Mesenteric fat pad (tissue), 1 donor: ENCODE data around the gene PRKAR1B. TPM values are rescaled to one million over a fixed set of nuclear protein-coding genes. Genes with fewer than 3 reads are reported as not detected.

Experiments used
- DNase-seq: peaks from one replicate; pipeline ENCODE4 v3.0.0-alpha.2; 2020; ENCODE audit warnings: low spot score
- total RNA-seq: library from RNA; stranded (reverse); fragmentation: NEBNext Ultra II Directional; extraction: Animal tissue kit (Norgen Biotek cat#: 25700); gene quantifications from one replicate; pipeline ENCODE4 v1.2.1, GENCODE V29; 2021
- donor health status: DM: yes; HTN: yes; CAD: no.

Gene PRKAR1B
- total RNA-seq, 1 donor from 2014 or later = 11.7 TPM

DNA sequence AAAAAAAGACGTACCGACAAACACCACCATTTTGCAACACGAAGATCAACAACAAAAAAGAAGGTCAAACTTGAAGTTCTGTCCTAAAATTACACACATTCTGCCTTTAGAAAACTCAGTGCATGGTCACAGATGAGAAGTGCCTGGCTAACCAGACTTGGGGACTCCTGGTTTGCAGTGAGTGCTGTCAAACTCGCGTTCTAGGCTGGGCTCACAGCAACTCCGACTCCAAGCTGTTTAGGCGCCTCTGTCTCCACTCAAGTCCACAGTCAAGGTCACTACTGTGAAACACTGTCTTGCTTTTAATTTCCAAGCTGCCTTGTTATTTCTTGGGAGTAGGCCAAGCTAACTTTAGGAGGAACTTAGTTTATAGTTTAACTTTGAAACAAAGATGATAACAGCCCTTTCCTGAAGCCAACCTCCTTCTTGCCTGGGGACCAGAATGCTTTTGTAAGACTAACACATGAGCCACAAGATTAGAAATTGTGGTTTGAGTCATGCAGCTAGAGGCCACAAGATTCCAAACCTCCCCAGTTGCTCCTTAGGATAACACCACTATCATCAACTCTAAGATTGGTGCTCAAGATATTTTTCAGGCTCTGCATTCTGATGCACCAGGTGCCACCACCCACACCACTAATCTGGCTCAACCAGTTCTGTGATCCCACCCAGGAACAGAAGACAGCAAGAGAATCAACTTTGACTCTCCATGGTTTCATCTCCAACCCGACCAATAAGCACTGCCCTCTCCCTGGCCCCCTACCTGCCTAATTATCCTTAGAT lies 1.7 kb downstream of the PRKAR1B start:
- no peak for DNase-seq

- no peak for DNase-seq
Measured at GRCh38 chr7:724298-724697, 2.8 kb downstream of the PRKAR1B start.

DNA sequence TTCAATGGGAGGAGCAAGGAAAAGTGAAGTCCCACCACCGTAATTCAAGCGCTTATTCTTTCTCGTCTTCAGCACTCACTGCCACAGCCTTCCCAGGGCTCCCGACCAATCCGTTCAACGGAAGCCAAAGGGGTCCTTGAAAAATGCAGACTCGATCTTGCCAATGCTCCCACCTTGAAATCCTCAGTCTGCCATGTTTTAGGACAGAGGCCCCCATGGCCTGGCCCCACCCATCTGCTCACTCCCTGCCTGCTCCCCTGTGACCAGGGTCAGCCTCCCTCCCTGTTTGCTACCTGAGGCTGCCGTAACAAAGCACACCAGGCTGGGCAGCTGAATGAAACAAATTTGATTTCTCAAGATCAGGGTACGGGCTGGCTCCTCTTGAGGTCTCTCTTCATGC lies 3.5 kb downstream of the PRKAR1B start:
- no peak for DNase-seq

- no peak for DNase-seq
Measured at GRCh38 chr7:721619-722248, 5.3 kb downstream of the PRKAR1B start.

DNA sequence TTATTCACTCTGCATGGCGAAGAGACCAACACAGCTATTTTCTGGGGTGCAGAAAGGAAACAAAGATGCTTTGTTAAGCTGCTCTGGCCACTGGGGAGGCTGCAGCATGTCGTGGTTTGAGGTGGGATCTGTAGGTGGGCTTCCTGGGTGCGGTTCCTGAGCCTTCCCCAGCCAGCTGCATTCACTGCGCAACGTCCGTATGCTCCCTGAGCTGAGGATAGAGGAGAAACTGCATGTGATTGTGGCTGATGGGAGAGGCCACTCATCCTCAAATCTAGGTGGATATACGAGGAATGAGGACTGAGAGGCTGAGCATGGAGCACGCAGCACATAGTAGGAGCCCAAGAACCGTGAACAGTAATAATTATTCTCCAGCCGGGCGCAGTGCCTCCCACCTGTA lies 10.4 kb downstream of the PRKAR1B start:
- DNase-seq = no peak

DNA sequence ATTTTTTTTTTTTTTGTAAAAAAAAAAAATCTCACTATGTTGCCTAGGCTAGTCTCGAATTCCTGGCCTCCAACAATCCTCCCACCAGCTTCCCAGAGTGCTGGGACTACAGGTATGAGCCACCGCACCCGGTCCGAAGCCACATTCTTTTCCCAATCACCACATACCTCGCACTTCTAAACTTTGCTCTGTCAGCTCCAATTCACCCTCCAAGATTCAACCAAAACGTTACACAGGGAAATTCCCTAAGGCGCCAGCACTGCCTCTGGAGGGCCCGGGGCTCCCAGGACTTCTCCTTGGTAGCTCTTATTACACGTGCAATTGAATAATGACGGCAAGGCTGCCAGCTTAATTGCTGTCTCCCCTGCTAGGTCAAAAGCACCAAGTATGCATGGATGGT lies 10.9 kb downstream of the PRKAR1B start:
- peak; percentile 72 for DNase-seq

DNA sequence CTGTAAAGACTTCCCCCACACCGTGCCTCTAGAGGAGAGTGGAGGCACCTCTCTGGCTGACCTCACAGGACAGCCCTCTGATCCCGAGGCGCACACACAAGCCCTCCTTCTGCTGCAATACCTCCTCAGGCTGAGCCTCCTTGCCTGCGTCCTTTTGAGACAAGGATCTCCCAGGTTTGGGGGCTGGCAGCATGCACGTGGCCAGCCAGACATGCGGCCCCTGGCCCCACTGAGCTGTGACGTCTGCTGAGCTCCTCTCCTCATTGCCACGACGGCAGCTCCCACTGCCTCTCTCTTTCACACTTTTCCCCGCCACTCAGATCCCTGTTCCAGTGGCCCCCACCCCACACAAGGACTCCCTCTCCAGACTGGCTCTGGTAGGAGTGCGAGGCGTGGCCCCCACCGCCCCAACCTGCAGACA lies 12.8 kb downstream of the PRKAR1B start:
- peak; percentile 55 for DNase-seq

DNA sequence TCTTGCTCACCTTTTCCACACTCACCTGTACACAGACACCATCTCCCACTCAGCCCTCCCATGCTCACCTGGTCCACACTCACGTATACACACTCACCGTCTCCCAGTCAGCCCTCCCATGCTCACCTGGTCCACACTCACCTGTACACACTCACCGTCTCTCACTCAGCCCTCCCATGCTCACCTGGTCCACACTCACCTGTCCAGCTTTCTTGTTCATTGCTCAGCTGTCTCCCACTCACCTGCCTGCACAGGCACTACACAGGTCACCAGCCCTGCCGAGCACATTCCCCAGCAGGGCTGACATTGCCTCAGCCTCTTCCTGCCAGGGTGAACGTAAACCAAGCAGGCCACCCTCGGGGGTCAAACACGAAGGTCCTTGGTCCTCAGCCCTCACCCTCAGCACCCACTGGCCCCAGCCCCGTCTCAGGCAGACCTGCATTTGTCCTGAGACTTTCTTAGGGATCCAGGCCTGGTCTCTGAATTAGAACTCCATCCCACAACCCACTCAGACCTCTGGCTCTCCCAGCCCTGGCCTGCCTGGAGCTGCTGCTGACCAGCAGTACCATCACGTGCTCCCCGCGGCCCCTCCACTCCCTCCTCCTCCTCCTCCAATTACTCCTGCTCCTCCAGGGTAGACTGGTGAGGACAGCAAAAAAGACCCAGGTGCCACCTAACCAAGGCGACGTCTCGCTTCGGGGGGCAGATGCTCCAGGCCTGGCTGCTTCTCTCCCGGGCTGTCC lies 13.4 kb downstream of the PRKAR1B start:
- peak; percentile 85 for DNase-seq

DNA sequence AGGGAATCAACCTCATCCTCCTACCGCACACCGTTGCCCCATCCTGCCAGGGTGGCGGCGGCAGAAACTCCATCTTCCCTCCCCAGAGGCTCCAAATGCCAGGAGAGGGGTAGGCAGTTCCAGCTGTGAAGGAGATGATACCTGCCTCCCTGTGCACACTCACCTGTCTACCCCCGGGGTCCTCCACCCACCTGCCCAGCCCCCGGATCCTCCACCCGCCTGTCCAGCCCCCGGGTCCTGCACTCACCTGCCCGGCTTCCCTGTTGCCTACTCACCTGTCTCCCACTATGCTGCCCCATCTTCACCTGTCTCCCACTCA lies 14.0 kb downstream of the PRKAR1B start:
- no peak for DNase-seq

- peak; percentile 88 for DNase-seq
Measured at GRCh38 chr7:712381-713138, 14.5 kb downstream of the PRKAR1B start.

- peak; percentile 82 for DNase-seq
Measured at GRCh38 chr7:711922-712380, 15.1 kb downstream of the PRKAR1B start.

GRCh38 chr7:711093-711921 lies 15.8 kb downstream of the PRKAR1B start:
- peak; percentile 85 for DNase-seq

DNA sequence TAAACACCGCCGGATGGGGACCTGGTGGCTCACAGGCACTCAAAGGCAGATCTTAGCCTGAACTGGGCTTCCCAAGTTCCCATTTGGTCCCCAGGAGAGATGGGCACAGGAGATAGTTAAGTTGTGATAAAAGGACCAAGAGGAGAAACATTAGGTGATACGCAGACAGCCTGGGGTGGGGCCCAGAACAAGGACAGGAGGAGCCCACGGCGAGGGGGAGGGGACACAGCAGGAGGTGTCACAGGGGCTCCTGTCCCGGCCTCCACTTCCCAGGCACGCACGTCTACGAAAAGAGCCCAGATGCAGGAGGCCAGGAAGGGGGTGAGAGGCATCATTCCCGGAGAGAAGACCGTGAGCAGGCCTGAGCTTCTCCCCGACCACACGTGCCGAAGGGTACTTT lies 16.9 kb downstream of the PRKAR1B start:
- peak; percentile 71 for DNase-seq

DNA sequence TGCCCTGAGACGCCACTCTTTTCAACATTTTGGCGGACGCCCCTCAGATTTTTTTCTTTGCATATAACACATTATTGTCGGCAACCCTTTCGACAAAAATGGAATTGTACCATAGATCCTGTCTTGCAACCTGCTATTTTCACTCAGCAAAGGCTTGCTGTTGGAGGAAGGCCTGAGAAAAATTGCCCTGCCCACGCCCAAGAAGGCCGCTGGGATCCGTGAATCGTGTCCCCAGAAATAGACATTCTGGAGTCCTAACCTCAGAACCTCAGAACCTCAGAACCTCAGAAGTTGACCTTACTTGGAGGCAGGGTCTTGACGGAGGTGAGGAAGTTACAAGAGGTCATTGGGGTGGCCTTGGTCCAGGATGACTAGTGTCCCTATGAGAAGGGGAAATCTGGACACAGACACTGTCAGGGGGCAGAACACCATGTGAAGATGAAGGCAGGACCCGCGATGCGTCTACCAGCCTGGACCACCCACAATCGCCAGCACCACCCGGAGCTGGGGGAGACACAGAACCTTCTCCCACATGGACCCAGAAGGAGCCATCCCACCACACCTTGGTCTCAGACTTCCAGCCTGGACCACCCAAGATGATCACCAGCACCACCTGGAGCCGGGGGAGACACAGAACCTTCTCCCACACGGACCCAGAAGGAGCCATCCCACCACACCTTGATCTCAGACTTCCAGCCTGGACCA lies 19.6 kb downstream of the PRKAR1B start:
- peak; percentile 35 for DNase-seq

DNA sequence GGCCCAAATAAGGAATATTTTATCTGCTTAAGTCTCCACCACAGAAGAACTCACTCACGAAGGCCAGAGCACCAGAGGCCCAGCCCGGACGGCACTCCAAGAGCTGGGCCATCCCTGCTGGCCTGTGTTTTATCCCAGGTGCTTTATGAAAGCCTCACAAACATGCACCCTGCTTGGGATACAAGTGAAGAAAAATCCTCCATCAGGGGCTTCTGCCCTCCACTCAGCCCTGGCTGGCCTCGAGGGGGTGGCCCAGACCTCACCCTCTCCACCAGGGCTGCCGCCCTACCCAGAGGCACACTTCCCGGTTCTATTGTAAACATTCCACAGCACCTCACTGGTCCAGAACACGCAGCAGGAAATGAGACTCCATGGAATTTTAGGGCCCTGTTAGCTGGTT lies 20.4 kb downstream of the PRKAR1B start:
- DNase-seq = peak; percentile 72

GRCh38 chr7:703049-703448 lies 24.0 kb downstream of the PRKAR1B start:
- peak; percentile 1 for DNase-seq

DNA sequence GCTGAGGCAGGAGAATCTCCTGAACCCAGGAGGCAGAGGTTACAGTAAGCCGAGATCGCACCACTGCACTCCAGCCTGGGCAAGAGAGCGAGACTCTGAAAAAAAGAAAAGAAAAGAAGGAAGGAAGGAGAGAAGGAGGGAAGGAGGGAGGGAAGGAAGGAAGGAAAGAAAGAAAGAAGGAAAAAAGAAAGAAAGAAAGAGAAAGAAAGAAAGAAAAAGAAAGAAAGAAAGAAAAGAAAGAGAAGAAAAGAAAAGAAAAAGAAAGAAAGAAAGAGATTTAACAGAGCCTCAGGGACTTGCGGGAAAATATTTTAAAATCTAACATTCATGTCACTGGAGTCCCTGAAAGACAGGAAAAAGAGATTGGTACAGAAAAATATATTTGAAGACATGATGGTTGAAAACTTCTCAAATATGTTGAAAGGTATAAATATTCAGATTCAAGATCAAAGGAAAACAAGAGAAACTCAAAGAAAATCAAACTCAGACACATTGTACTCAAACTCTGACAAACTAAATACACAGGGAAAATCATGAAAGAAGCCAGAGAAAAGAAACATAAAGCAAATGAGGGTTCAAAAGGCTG lies 25.9 kb downstream of the PRKAR1B start:
- DNase-seq = no peak

DNA sequence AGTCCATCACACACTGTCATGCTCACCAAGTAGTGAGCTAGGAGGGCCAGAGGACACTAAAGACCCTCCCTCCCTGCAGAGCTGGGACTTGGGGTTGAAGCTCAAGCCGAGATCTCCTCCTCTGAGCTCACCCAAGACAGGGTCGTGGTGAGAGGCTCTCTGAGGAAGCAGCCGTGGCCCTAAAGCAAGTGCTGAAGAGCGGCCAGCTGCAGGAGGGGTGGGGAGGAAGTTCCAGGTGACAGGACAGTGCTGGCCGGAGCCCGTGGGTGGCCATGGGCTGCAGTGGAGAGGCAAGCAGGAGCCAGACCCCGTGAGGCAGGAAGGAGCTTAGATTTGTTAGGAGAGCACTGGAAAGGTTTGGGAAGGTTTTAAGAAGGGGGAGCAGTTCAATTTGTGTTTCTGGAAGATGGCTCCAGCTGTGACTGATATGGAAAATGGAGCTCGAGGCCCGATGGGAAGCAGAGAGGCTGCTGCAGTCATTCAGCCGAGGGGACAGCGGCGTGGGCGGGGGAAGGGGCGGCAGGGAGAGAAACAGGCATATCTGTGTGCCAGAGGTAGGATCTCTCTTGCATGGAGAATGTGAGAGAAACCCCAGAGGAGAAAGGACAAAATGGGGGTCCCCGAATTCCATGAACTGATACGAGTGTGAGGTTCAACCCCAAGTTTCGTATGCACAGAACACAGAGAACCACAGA lies 27.5 kb downstream of the PRKAR1B start:
- DNase-seq = peak; percentile 72
